ENCODE measurements around the gene TGIF2. TPM values are rescaled to one million over a fixed set of nuclear protein-coding genes. Genes with fewer than 3 reads are reported as not detected.

TGIF2 gene
- total and polyA plus RNA-seq, 9 of the 15 experiments (the other 6 are each of a cell fraction or from before 2014, with no cell fraction given): 6.8 to 27.8 (median 15.7) TPM

GRCh38 chr20:36573103-36573797 lies at the start of gene TGIF2 (continued):
- TF ChIP-seq RB1 (IDR thresholded peaks at IDR 0.05; ENCODE audit: low read depth): peak; percentile 49
- no peak for TF ChIP-seq ZNF277 (CRISPR knock-in tag; IDR thresholded peaks at IDR 0.05; ENCODE audit: borderline replicate concordance)
- TF ChIP-seq JUND (IDR thresholded peaks at IDR 0.05; ENCODE audit: borderline replicate concordance, low read depth, low read length): peak; percentile 13; the same call in 1 of the 2 replicates
- no peak; the same call in 2 of the 3 replicates for TF ChIP-seq JUND (tag; IDR thresholded peaks at IDR 0.05; ENCODE audit: borderline replicate concordance, low read depth, low read length)
- TF ChIP-seq CBFB (CRISPR knock-in tag; IDR thresholded peaks at IDR 0.05): 0 out of 2 replicates have a peak, but pooled peaks have one; percentile 1
- TF ChIP-seq ZFX (CRISPR knock-in tag; IDR thresholded peaks at IDR 0.05): peak; percentile 83
- TF ChIP-seq ATF2 (CRISPR knock-in tag; IDR thresholded peaks at IDR 0.05): no peak
- no peak for TF ChIP-seq BDP1 (IDR thresholded peaks at IDR 0.05; ENCODE audit: insufficient read depth, insufficient read length)
- TF ChIP-seq TRIM28 (IDR thresholded peaks at IDR 0.05): 0 out of 2 replicates have a peak, but pooled peaks have one; percentile 34
- peak; percentile 70 for TF ChIP-seq SUPT5H (IDR thresholded peaks at IDR 0.05)
- TF ChIP-seq POLR2A (conservative IDR thresholded peaks at IDR 0.05): peak; percentile 77
- no peak for TF ChIP-seq CREBBP (IDR thresholded peaks at IDR 0.05; ENCODE audit: low read depth, low read length)
- peak; percentile 46 for TF ChIP-seq DPF2 (IDR thresholded peaks at IDR 0.05)
- TF ChIP-seq IRF2 (CRISPR knock-in tag; IDR thresholded peaks at IDR 0.05): no peak
- peak; percentile 67 for TF ChIP-seq MAX (CRISPR knock-in tag; IDR thresholded peaks at IDR 0.05)
- peak; percentile 67 for TF ChIP-seq ELF1 (tag; IDR thresholded peaks at IDR 0.05)
- 0 out of 2 replicates have a peak, but pooled peaks have one; percentile 20 for TF ChIP-seq MBD1 (CRISPR knock-in tag; IDR thresholded peaks at IDR 0.05)
- 0 out of 2 replicates have a peak, but pooled peaks have one; percentile 42 for TF ChIP-seq THAP7 (CRISPR knock-in tag; IDR thresholded peaks at IDR 0.05)
- TF ChIP-seq ETV5 (CRISPR knock-in tag; IDR thresholded peaks at IDR 0.05; ENCODE audit: low read depth): peak; percentile 67
- no peak for TF ChIP-seq NCOA6 (IDR thresholded peaks at IDR 0.05)
- TF ChIP-seq L3MBTL2 (IDR thresholded peaks at IDR 0.05): peak; percentile 70
- no peak for TF ChIP-seq PRPF4 (IDR thresholded peaks at IDR 0.05; ENCODE audit: insufficient read depth, low read depth, low read length, poor library complexity, severe bottlenecking)
- no peak for TF ChIP-seq PTBP1 (IDR thresholded peaks at IDR 0.05; ENCODE audit: low read depth, low read length)

All from K562 (cell line).